HepG2 (cell line): ENCODE results near the gene MDH1. TPM values are rescaled to one million over a fixed set of nuclear protein-coding genes. Genes with fewer than 3 reads are reported as not detected.

Experiments used
- ATAC-seq: fragments of 200-7000 bp; cut with Tn5 transposase; 3 replicates; pipeline ENCODE4 v1.9.1; 2020; ENCODE audit warnings: mild to moderate bottlenecking, moderate library complexity
- BruUV-seq: library from RNA; stranded (reverse); fragments of 400-500 nt; replicated peaks from 2 replicates; lab custom pipeline; 2021; lab: Mats Ljungman, UMichigan
- CTCF ChIA-PET: fragments of 300-600 bp; formaldehyde crosslinking; extraction: SDS; loops from one replicate; lab custom pipeline; 2021; ENCODE audit warnings: low total read pairs, inconsistent platforms, low intra/inter-chr PET ratio; lab: Yijun Ruan, JAX
- POLR2A ChIA-PET: fragments of 350-600 bp; sonication (Branson Sonifier 250); formaldehyde crosslinking; loops from one replicate; lab custom pipeline; 2020; ENCODE audit warnings: antibody characterized with exemption, inconsistent platforms; lab: Yijun Ruan, JAX
- DNase-seq: peaks from one replicate; pipeline ENCODE4 v3.0.0-alpha.2; 2015; ENCODE audit warnings: low spot score
- FAIRE-seq: peaks from 3 replicates; lab custom pipeline; 2011; peaks lifted over from hg19 to GRCh38; lab: Jason Lieb, UNC
- H2AFZ ChIP-seq: one replicate; pipeline ENCODE4 v1.6.1; 2011; ENCODE audit warnings: low read length, inconsistent platforms
- H3K27ac ChIP-seq: fragments of 300-600 bp; 3 replicates; pipeline ENCODE4 v1.8.0; 2011; ENCODE audit warnings: mixed run types, mild to moderate bottlenecking, mixed read lengths, low read length, inconsistent platforms; ENCODE audit not compliant: insufficient read depth; ENCODE audit errors: extremely low read length
- H3K27me3 ChIP-seq, 2 experiments: fragments of 200-600 bp in 1 of 2; 2 replicates in 1 of 2; 3 replicates in 1 of 2; pipeline versions ENCODE4 v1.6.0 to v1.8.0; 2011; ENCODE audit warnings: low read length in 2 of 2, mild to moderate bottlenecking in 2 of 2, moderate library complexity in 2 of 2, inconsistent platforms in 1 of 2; ENCODE audit not compliant: insufficient read depth in 2 of 2, control insufficient read depth in 1 of 2
- H3K36me3 ChIP-seq, 2 experiments: fragments of 200-600 bp in 1 of 2; replicated peaks in 1 of 2; 2 replicates in 1 of 2; 3 replicates in 1 of 2; pipeline versions ENCODE4 v1.5.1 to v1.8.0; 2011; ENCODE audit warnings: low read length in 2 of 2, inconsistent platforms in 1 of 2; ENCODE audit not compliant: insufficient read depth in 2 of 2, control insufficient read depth in 1 of 2
- H3K4me1 ChIP-seq: 2 replicates; pipeline ENCODE4 v1.5.1; 2012; ENCODE audit warnings: low read length, inconsistent platforms; ENCODE audit not compliant: insufficient read depth
- H3K4me2 ChIP-seq: 2 replicates; pipeline ENCODE4 v1.6.0; 2011; ENCODE audit warnings: low read depth, low read length, inconsistent platforms
- H3K4me3 ChIP-seq, 3 experiments: fragments of 200-600 bp in 1 of 3; sonication (generic), shearing (Covaris generic) in 1 of 3; replicated peaks in 1 of 3; 2 replicates each; pipeline ENCODE4 v1.5.1; 2011 to 2016; ENCODE audit warnings: low read length in 3 of 3, inconsistent platforms in 2 of 3, low read depth in 2 of 3, mild to moderate bottlenecking in 2 of 3, control low read depth in 1 of 3, mixed read lengths in 1 of 3; ENCODE audit not compliant: insufficient read depth in 1 of 3
- H3K79me2 ChIP-seq: one replicate; pipeline ENCODE4 v1.6.1; 2011; ENCODE audit warnings: low read length, inconsistent platforms; ENCODE audit not compliant: insufficient read depth
- H3K9ac ChIP-seq: 2 replicates; pipeline ENCODE4 v1.6.0; 2011; ENCODE audit warnings: mild to moderate bottlenecking, low read depth, low read length, inconsistent platforms; ENCODE audit not compliant: insufficient read depth
- H3K9me3 ChIP-seq: 2 replicates; pipeline ENCODE4 v1.5.1; 2012; ENCODE audit warnings: mild to moderate bottlenecking, low read length
- H4K20me1 ChIP-seq: 2 replicates; pipeline ENCODE4 v1.6.0; 2011; ENCODE audit warnings: inconsistent platforms, mild to moderate bottlenecking, low read length, moderate library complexity; ENCODE audit not compliant: insufficient read depth
- CBFB ChIP-seq: sonication (generic); formaldehyde crosslinking; IDR thresholded peaks from 2 replicates; pipeline ENCODE4 v1.4.0; 2020; ENCODE audit warnings: missing genetic modification reagents
- GPBP1L1 ChIP-seq: sonication (generic); formaldehyde crosslinking; IDR thresholded peaks from 2 replicates; pipeline ENCODE4 v1.5.0; 2020; ENCODE audit warnings: mild to moderate bottlenecking, missing genetic modification reagents
- ISX ChIP-seq: sonication (generic); formaldehyde crosslinking; conservative IDR thresholded peaks from 2 replicates; pipeline ENCODE4 v1.5.0; 2020; ENCODE audit warnings: missing genetic modification reagents
- MIER2 ChIP-seq: IDR thresholded peaks from 2 replicates; pipeline ENCODE4 v1.6.1; 2016; ENCODE audit warnings: missing biosample characterization, missing genetic modification reagents
- NR2F1 ChIP-seq, 2 experiments: fragments of 450-650 bp in 1 of 2; formaldehyde crosslinking in 1 of 2; IDR thresholded peaks; 2 replicates each; pipeline versions ENCODE4 v1.5.0 to v1.6.1; 2016 to 2020; ENCODE audit warnings: mild to moderate bottlenecking in 1 of 2, missing compliant biosample characterization in 1 of 2, missing genetic modification reagents in 1 of 2, moderate library complexity in 1 of 2
- RORA ChIP-seq: sonication (generic); formaldehyde crosslinking; IDR thresholded peaks from 2 replicates; pipeline ENCODE4 v1.5.0; 2020; ENCODE audit warnings: mild to moderate bottlenecking, missing genetic modification reagents, moderate library complexity
- SIN3A ChIP-seq: IDR thresholded peaks from 2 replicates; pipeline ENCODE4 v1.6.1; 2011; ENCODE audit warnings: low read depth, mild to moderate bottlenecking, control low read depth, low read length, borderline replicate concordance
- SNAI1 ChIP-seq: sonication (generic); formaldehyde crosslinking; IDR thresholded peaks from 2 replicates; pipeline ENCODE4 v1.5.0; 2020; ENCODE audit warnings: mild to moderate bottlenecking, missing genetic modification reagents, borderline replicate concordance
- SOX5 ChIP-seq: IDR thresholded peaks from 2 replicates; pipeline ENCODE4 v1.6.1; 2016; ENCODE audit warnings: borderline replicate concordance
- THRA ChIP-seq: sonication (generic); formaldehyde crosslinking; IDR thresholded peaks from 2 replicates; pipeline ENCODE4 v1.4.0; 2020; ENCODE audit warnings: missing genetic modification reagents, borderline replicate concordance
- ZFYVE20 ChIP-seq: sonication (generic); formaldehyde crosslinking; IDR thresholded peaks from 2 replicates; pipeline ENCODE4 v1.8.0; 2023; ENCODE audit warnings: low read depth, mild to moderate bottlenecking, moderate library complexity, missing genetic modification reagents, borderline replicate concordance
- ZKSCAN1 ChIP-seq: fragments of 150-350 bp; IDR thresholded peaks from 2 replicates; pipeline ENCODE4 v1.6.1; 2014; ENCODE audit warnings: low read length
- ZNF3 ChIP-seq: IDR thresholded peaks from 2 replicates; pipeline ENCODE4 v1.7.0; 2017; ENCODE audit warnings: inconsistent platforms
- WGBS: methylation state at CpG from one replicate; pipeline ENCODE4 v1.1.6; 2017; ENCODE audit warnings: low lambda C conversion rate; 5-methylcytosine and 5-hydroxymethylcytosine counted together
- in situ Hi-C: cut with HindIII; loops from 2 replicates; pipeline ENCODE4 v1.10.0; 2017; ENCODE audit warnings: low pct_unique_long_range_greater_than_20kb; ENCODE audit not compliant: extremely low pct_ligation_motif_present
- intact Hi-C: fragments of 100-400 bp; cut with micrococcal nuclease; formaldehyde crosslinking; loops from one replicate; pipeline ENCODE4 v1.10.0; 2022; ENCODE audit not compliant: unreplicated experiment
- polyA plus RNA-seq, 8 experiments: library from polyadenylated mRNA; depleted of rRNA in 3 of 8; stranded (reverse) in 7 of 8; unstranded in 1 of 8; fragments of >200 nt; fragmentation: Illumina TruSeq in 4 of 8; extraction: Trizol in 4 of 8; gene quantifications; 2 replicates each; pipeline versions ENCODE4 v1.2.1 to v1.2.3, GENCODE V29; 2011 to 2016; ENCODE audit warnings: low read depth in 4 of 8, missing spikeins in 1 of 8, mixed read lengths in 1 of 8; ENCODE audit not compliant: insufficient read depth in 1 of 8
- total RNA-seq, 5 experiments: library from RNA; depleted of rRNA; stranded (reverse); fragments of >200 nt; fragmentation: Illumina TruSeq; extraction: Trizol; gene quantifications; 2 replicates each; pipeline ENCODE4 v1.2.3, GENCODE V29; 2016; ENCODE audit warnings: low read depth in 1 of 5

MDH1 gene
- total and polyA plus RNA-seq, 2 of the 13 experiments (the other 11 are each of a cell fraction or from before 2014, with no cell fraction given) = 293 to 415 TPM

GRCh38 chr2:63628403-63628942, 39.7 kb downstream of the MDH1 start:
- BruUV-seq = no TSS peak
- intact Hi-C loops = no loop called here
- ATAC-seq = no peak

GRCh38 chr2:63631501-63631900, 42.7 kb downstream of the MDH1 start:
- 0% methylated on average over 1 of the region's 1 CpG for WGBS
- Histone ChIP-seq H3K4me3 (no peak overlapping the region), H3K9me3 (peaks cover 22% of the 10 kb centered on the region), H3K4me2 (no peak overlapping the region), H3K27ac (no peak overlapping the region), H3K27me3 (peaks cover 0 to 15% of the 10 kb centered on the region in 2 experiments; a peak in 2 of 5 replicates), H3K36me3 (no peaks in the 10 kb centered on the region), H2AFZ (no peak overlapping the region), H3K4me1 (no peaks in the 10 kb centered on the region), H3K9ac (no peak overlapping the region), H4K20me1 (no peaks in the 10 kb centered on the region), H3K79me2 (no peaks in the 10 kb centered on the region)
- intact Hi-C loops = no loop called here
- ChIA-PET CTCF (no interaction called here), POLR2A (no interaction called here)
- no TSS peak for BruUV-seq
- no peak for ATAC-seq
- TF ChIP-seq SOX5 (CRISPR knock-in tag) (no peak), SNAI1 (CRISPR knock-in tag) (no peak), ZKSCAN1 (no peak), THRA (CRISPR knock-in tag) (no peak), ZNF3 (CRISPR knock-in tag) (no peak), SIN3A (no peak), GPBP1L1 (CRISPR knock-in tag) (no peak), MIER2 (CRISPR knock-in tag) (no peak), NR2F1 (CRISPR knock-in tag; IDR thresholded peaks at IDR 0.05) (no peak), ZFYVE20 (no peak)
- no peak for DNase-seq
- FAIRE-seq = no peak
- in situ Hi-C loops = no loop called here

More at GRCh38 chr2:63628403-63628942, 39.7 kb downstream of the MDH1 start:
- DNase-seq = no peak
- TF ChIP-seq RORA (CRISPR knock-in tag) = no peak
- no peak for TF ChIP-seq ISX (CRISPR knock-in tag)
- TF ChIP-seq CBFB (CRISPR knock-in tag) = no peak
- Histone ChIP-seq H3K79me2 (no peaks in the 10 kb centered on the region), H3K27ac (no peak overlapping the region), H3K4me1 (no peaks in the 10 kb centered on the region), H3K36me3 (no peaks in the 10 kb centered on the region), H2AFZ (no peak overlapping the region), H4K20me1 (no peaks in the 10 kb centered on the region), H3K9ac (no peak overlapping the region), H3K27me3 (peaks cover 0 to 16% of the 10 kb centered on the region in 2 experiments; a peak in 2 of 5 replicates), H3K9me3 (peaks cover 12% of the 10 kb centered on the region), H3K4me2 (no peak overlapping the region), H3K4me3 (no peak overlapping the region)
- WGBS = 23% methylated on average over 1 of the region's 1 CpG
- ChIA-PET POLR2A (no interaction called here), CTCF (no interaction called here)
- in situ Hi-C loops = no loop called here
- FAIRE-seq = no peak
